ENCODE results near the gene DYSF.

DYSF gene

DNA sequence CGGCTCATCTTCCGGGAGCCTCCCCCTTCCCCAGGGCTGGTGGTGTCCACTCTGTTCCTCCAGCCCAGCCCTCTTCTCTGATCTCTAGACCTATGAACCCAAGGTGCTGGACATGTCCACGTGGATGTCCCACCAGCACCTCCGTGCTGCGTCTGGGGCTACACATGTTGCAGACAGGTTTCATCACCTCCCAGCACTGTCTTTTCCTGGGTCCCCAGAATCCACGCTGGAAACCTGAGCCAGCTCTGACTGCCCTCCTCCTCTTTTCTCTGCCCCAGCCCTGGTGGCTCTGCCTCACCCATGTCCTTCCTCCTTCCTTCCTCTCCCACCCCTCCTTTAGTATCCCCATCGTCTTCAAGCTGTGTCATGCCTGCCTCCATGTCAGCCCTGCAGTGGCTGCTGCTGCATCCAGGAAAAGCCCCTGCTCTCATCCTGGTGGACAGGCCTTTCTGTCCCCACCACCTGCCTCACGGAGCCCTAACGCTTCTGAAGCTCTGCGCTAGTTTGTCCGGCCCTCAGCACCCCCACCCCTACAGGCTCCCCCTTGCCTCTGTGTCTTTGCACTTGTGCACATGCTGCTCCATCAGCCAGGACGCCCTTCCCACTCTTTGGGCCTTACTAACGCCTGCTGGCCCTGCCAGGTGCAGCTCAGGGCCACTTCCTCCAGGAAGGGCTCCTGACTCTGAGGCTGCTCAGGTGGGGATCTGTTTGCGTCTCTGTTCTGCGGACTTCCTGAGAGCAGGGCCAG, 105.9 kb downstream of the DYSF start:
- TF ChIP-seq ZBTB7A (IDR thresholded peaks at IDR 0.05; ENCODE audit: low read depth) = 0 out of 2 replicates have a peak, but pooled peaks have one; percentile 5
- TF ChIP-seq TCF12 (IDR thresholded peaks at IDR 0.05; ENCODE audit: low read depth) = no peak
- no peak for TF ChIP-seq NFIC (IDR thresholded peaks at IDR 0.05)
- no peak for TF ChIP-seq CREB1 (IDR thresholded peaks at IDR 0.05; ENCODE audit: low read depth)
- TF ChIP-seq, protein P1, sequence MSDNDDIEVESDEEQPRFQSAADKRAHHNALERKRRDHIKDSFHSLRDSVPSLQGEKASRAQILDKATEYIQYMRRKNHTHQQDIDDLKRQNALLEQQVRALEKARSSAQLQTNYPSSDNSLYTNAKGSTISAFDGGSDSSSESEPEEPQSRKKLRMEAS (IDR thresholded peaks at IDR 0.05) = 0 out of 2 replicates have a peak, but pooled peaks have one; percentile 1

DNA sequence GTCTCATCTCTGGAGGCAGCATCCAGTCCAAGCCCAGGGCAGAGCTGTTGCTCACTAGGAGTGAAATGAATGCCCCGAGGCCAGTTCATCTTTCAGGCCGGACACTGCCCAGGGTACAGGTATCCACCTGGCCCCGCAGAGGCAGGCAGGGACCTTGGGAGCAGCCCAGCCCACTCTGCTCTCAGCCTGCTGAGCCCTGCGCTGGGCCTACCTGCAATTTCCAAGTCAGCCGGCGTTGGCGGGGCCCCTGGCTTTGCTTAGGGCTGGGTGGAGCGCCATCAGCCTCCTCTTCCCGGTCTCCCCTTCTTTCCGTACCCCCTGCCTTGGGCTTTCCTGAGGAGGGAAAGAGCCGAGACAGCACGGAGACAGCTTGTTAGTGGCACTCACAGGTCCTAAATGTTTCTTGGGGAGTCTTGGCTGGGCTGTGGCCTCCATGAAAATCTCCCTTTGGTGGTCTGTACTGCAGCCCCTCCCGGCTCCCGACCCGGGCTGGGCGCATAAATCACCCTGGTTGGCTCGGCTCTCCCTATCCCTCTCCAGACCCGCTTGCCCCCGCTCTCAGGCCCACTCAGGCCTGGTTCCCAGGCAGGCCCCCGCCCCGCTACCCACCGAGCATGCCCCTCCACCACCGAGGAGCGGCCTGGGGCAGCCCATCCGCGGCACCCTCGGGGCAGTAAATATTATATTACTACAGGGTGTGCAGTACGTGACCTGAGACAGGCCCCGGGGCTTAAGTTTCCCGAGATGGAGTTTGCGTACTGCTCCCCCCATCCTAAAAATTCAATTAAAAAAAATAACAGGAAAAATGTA, 106.7 kb downstream of the DYSF start:
- TF ChIP-seq ZBTB7A (IDR thresholded peaks at IDR 0.05; ENCODE audit: low read depth) = no peak
- no peak for TF ChIP-seq TEAD4 (IDR thresholded peaks at IDR 0.05)
- TF ChIP-seq EGR1 (IDR thresholded peaks at IDR 0.05) = no peak
- TF ChIP-seq RAD21 (IDR thresholded peaks at IDR 0.05; ENCODE audit: low read depth) = no peak
- TF ChIP-seq CREB1 (IDR thresholded peaks at IDR 0.05; ENCODE audit: low read depth) = no peak
- TF ChIP-seq TAF1 (IDR thresholded peaks at IDR 0.05; ENCODE audit: low read depth) = no peak
- TF ChIP-seq, protein P2, sequence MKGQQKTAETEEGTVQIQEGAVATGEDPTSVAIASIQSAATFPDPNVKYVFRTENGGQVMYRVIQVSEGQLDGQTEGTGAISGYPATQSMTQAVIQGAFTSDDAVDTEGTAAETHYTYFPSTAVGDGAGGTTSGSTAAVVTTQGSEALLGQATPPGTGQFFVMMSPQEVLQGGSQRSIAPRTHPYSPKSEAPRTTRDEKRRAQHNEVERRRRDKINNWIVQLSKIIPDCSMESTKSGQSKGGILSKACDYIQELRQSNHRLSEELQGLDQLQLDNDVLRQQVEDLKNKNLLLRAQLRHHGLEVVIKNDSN (IDR thresholded peaks at IDR 0.05) = no peak
- TF ChIP-seq TCF12 (IDR thresholded peaks at IDR 0.05; ENCODE audit: low read depth) = no peak
- no peak for TF ChIP-seq FOXM1 (IDR thresholded peaks at IDR 0.05; ENCODE audit: borderline replicate concordance, low read depth)
- TF ChIP-seq EP300 (IDR thresholded peaks at IDR 0.05; ENCODE audit: borderline replicate concordance) = no peak
- TF ChIP-seq YY1 (IDR thresholded peaks at IDR 0.05; ENCODE audit: low read depth) = no peak
- no peak for TF ChIP-seq CEBPB (IDR thresholded peaks at IDR 0.05)

DNA sequence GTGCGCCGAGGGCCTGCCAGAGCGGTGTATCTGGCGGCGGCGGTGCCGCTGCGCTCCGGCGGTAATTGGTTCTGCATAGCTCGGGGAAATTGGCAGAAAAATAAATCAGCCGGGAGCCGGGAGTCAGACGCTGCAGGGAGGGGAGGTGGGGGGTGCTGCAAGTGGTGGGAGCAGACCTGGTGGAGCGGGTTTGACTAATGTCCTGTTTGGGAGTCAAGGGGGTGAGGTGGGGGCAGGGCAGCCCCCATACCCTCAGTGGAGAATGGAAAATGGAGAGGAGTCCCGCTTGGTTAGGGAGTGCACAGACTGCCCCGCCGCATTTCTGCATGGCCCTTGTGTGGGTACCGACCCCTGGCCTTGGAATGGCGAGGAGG, 107.3 kb downstream of the DYSF start:
- TF ChIP-seq TEAD4 (IDR thresholded peaks at IDR 0.05) (no peak), ZBTB7A (IDR thresholded peaks at IDR 0.05; ENCODE audit: low read depth) (no peak), TAF1 (IDR thresholded peaks at IDR 0.05; ENCODE audit: low read depth) (no peak), EP300 (IDR thresholded peaks at IDR 0.05; ENCODE audit: borderline replicate concordance) (no peak), TCF12 (IDR thresholded peaks at IDR 0.05; ENCODE audit: low read depth) (peak; percentile 20; the same call in 1 of the 2 replicates), CEBPB (IDR thresholded peaks at IDR 0.05) (no peak)
- TF ChIP-seq, protein P2 (IDR thresholded peaks at IDR 0.05) = no peak
- TF ChIP-seq, protein P1 (IDR thresholded peaks at IDR 0.05) = no peak

DNA sequence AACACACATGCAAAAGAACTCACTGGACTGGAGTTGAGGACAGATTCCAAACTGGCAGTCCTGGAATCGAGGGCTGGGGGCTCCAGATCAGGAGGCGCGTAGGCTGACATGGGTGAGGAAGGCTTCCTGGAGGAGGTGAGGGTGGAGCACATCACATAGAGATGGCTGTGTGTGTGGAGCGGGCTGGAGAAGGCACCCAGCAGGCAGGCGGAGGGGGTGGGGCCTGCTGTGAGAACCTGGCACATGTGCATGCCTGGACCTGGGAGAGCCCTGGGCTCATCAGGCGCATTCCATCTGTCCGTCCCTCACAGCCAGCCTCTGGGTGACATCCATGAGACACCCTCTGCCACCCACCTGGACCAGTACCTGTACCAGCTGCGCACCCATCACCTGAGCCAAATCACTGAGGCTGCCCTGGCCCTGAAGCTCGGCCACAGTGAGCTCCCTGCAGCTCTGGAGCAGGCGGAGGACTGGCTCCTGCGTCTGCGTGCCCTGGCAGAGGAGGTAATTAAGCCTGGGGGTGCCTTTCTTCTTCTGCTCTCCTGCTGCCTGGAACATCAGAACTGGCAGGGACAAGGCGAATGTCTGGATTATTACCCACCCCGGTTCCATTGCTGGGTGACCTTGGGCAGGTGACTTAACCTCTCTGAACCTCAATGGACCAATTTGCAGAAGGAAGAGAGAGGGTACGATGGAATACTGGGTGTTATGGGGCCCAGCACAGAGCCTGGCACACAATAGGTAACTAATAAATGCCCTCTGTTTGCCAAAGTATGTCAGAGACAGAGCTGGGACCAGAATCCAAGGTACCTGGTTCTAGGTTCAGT, 108.3 kb downstream of the DYSF start:
- TF ChIP-seq FOXM1 (IDR thresholded peaks at IDR 0.05; ENCODE audit: borderline replicate concordance, low read depth) = no peak
- no peak for TF ChIP-seq YY1 (IDR thresholded peaks at IDR 0.05; ENCODE audit: low read depth)
- no peak for TF ChIP-seq EGR1 (IDR thresholded peaks at IDR 0.05)
- TF ChIP-seq, protein P3, sequence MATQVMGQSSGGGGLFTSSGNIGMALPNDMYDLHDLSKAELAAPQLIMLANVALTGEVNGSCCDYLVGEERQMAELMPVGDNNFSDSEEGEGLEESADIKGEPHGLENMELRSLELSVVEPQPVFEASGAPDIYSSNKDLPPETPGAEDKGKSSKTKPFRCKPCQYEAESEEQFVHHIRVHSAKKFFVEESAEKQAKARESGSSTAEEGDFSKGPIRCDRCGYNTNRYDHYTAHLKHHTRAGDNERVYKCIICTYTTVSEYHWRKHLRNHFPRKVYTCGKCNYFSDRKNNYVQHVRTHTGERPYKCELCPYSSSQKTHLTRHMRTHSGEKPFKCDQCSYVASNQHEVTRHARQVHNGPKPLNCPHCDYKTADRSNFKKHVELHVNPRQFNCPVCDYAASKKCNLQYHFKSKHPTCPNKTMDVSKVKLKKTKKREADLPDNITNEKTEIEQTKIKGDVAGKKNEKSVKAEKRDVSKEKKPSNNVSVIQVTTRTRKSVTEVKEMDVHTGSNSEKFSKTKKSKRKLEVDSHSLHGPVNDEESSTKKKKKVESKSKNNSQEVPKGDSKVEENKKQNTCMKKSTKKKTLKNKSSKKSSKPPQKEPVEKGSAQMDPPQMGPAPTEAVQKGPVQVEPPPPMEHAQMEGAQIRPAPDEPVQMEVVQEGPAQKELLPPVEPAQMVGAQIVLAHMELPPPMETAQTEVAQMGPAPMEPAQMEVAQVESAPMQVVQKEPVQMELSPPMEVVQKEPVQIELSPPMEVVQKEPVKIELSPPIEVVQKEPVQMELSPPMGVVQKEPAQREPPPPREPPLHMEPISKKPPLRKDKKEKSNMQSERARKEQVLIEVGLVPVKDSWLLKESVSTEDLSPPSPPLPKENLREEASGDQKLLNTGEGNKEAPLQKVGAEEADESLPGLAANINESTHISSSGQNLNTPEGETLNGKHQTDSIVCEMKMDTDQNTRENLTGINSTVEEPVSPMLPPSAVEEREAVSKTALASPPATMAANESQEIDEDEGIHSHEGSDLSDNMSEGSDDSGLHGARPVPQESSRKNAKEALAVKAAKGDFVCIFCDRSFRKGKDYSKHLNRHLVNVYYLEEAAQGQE (IDR thresholded peaks at IDR 0.05; ENCODE audit: low read depth) = no peak
- TF ChIP-seq CREB1 (IDR thresholded peaks at IDR 0.05; ENCODE audit: low read depth) = no peak
- TF ChIP-seq, protein P2 (IDR thresholded peaks at IDR 0.05) = no peak
- no peak for TF ChIP-seq RAD21 (IDR thresholded peaks at IDR 0.05; ENCODE audit: low read depth)

DNA sequence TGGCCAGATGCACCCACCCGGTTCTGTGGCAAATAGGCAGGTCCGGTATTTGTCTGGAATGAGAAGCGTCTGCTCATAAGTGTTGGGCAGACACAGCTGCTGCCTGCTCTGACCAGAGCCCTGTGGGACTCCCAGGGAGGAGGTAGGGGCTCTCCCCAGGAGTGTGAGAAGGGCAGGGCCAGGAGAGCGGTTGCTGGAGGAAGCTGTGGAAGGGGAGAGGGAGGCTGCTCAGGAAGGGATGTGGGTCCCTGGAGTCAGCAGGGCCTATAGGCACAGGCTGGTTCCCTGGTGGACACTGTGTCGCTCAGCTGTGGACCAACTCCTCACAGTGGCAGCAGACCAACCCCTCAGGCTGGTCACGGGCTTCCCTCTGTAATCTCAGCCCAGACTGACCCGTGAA, 109.2 kb downstream of the DYSF start:
- 0 out of 2 replicates have a peak, but pooled peaks have one; percentile 39 for TF ChIP-seq ZBTB7A (IDR thresholded peaks at IDR 0.05; ENCODE audit: low read depth)
- TF ChIP-seq, protein P1 (IDR thresholded peaks at IDR 0.05) = no peak

DNA sequence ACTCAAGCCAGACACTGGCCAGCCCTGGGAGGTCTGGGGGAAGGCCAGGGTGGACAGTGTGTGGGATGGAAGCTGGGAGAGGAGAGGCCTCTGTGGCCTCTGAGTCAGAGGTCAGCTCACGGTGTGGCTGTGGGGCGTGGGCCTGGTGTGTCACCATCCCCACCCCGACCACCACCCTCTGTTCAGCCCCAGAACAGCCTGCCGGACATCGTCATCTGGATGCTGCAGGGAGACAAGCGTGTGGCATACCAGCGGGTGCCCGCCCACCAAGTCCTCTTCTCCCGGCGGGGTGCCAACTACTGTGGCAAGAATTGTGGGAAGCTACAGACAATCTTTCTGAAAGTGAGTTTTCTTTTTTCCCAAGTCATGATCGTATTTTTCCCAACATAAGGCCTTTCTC, 110.5 kb downstream of the DYSF start:
- no peak for TF ChIP-seq ZBTB7A (IDR thresholded peaks at IDR 0.05; ENCODE audit: low read depth)
- no peak for TF ChIP-seq NFIC (IDR thresholded peaks at IDR 0.05)
- no peak for TF ChIP-seq CEBPB (IDR thresholded peaks at IDR 0.05)
- TF ChIP-seq, protein P3 (IDR thresholded peaks at IDR 0.05; ENCODE audit: low read depth) = no peak
- no peak for TF ChIP-seq TAF1 (IDR thresholded peaks at IDR 0.05; ENCODE audit: low read depth)
- TF ChIP-seq, protein P2 (IDR thresholded peaks at IDR 0.05) = no peak
- no peak for TF ChIP-seq RAD21 (IDR thresholded peaks at IDR 0.05; ENCODE audit: low read depth)
- TF ChIP-seq CREB1 (IDR thresholded peaks at IDR 0.05; ENCODE audit: low read depth) = no peak
- no peak for TF ChIP-seq EGR1 (IDR thresholded peaks at IDR 0.05)
- TF ChIP-seq EP300 (IDR thresholded peaks at IDR 0.05; ENCODE audit: borderline replicate concordance) = no peak
- TF ChIP-seq, protein P1 (IDR thresholded peaks at IDR 0.05) = no peak
- no peak for TF ChIP-seq FOXM1 (IDR thresholded peaks at IDR 0.05; ENCODE audit: borderline replicate concordance, low read depth)
